Fibroblast of the aortic adventitia (primary cell): Measurements from ENCODE around the gene PTPN22. TPM values are rescaled to one million over a fixed set of nuclear protein-coding genes. Genes with fewer than 3 reads are reported as not detected.
A peak's percentile ranks its signal among the peaks of the same experiment; 100 is the strongest.

Experiments
- DNase-seq: peaks from one replicate; pipeline ENCODE4 v3.0.0-alpha.2; 2010; ENCODE audit warnings: low read depth
- H3K4me3 ChIP-seq: 2 replicates; pipeline ENCODE4 v1.5.1; 2011; ENCODE audit warnings: low read depth, mild to moderate bottlenecking, control low read depth, low read length, moderate library complexity
- total RNA-seq: library from RNA; depleted of rRNA; stranded (reverse); fragments of >200 nt; gene quantifications from 2 replicates; pipeline ENCODE4 v1.2.3, GENCODE V29; 2012; ENCODE audit warnings: low replicate concordance
- TF ChIP-seq, protein P1 (sequence below): IDR thresholded peaks from 2 replicates; pipeline ENCODE4 v1.5.1; 2011; ENCODE audit warnings: mild to moderate bottlenecking, low read length, control low read depth, inconsistent platforms; ENCODE audit not compliant: insufficient read depth

PTPN22 gene
- total RNA-seq, 1 donor: 0.99 TPM

DNA sequence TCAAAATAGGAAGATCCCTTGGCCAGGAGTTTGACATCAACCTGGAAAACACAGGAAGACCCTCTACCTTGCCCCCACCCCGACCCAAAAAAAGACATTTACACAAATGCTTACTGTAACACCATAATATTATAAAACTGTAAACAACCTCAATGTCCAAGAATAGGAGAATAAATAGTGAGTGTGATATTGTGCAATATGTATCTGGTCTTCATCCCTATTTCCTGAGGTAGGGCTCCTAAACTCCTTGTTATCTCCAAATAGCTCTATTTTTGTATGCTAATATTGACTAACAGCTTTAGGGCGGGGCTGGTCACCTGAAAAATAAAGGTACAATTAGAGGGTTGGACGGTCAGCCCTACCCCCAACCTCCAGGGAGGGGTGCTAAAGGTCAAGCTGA is 82.7 kb downstream of the PTPN22 start:
- H3K4me3 ChIP-seq: no peak overlapping the region
- DNase-seq: no peak
- TF ChIP-seq, protein P1, sequence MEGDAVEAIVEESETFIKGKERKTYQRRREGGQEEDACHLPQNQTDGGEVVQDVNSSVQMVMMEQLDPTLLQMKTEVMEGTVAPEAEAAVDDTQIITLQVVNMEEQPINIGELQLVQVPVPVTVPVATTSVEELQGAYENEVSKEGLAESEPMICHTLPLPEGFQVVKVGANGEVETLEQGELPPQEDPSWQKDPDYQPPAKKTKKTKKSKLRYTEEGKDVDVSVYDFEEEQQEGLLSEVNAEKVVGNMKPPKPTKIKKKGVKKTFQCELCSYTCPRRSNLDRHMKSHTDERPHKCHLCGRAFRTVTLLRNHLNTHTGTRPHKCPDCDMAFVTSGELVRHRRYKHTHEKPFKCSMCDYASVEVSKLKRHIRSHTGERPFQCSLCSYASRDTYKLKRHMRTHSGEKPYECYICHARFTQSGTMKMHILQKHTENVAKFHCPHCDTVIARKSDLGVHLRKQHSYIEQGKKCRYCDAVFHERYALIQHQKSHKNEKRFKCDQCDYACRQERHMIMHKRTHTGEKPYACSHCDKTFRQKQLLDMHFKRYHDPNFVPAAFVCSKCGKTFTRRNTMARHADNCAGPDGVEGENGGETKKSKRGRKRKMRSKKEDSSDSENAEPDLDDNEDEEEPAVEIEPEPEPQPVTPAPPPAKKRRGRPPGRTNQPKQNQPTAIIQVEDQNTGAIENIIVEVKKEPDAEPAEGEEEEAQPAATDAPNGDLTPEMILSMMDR: no peak

DNA sequence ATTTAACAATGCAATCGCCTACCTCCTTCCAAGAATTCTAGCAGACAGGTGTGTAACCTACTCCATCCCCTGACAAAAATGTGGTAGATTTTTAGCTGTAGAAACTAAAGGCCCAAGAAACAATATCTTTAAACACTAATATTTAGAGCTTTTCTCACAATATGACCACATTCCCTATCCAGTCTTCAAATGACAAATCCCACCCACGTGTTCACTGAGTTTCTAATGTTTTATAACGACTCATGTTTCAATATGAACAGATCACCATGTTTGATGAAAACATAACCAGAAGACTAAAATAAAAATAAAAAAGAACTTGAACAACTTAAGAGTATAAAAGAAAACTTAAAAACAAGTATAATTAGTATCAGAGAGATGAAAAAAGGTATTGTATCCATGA is 83.8 kb downstream of the PTPN22 start:
- no peak for DNase-seq
- H3K4me3 ChIP-seq: no peak overlapping the region
- TF ChIP-seq, protein P1: no peak

DNA sequence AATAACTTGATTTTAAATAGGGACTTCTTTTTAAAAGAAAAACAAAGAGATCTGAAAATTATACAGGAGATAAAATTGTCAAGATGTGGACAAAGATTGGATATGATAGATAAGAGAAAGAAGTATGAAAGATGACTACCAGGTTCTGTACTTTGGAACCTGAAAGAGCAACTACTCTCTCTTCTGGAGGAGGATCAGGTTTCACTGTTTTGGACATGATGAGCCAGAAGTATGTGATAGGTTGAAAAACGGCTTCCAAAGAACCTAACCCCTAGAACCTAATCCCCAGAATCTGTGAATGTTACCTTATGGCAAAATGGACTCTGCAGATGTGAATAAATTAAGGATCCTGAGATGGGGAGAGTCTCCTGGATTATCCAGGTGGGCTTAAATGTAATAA is 85.4 kb downstream of the PTPN22 start:
- H3K4me3 ChIP-seq: no peak overlapping the region
- TF ChIP-seq, protein P1: no peak
- DNase-seq: no peak

DNA sequence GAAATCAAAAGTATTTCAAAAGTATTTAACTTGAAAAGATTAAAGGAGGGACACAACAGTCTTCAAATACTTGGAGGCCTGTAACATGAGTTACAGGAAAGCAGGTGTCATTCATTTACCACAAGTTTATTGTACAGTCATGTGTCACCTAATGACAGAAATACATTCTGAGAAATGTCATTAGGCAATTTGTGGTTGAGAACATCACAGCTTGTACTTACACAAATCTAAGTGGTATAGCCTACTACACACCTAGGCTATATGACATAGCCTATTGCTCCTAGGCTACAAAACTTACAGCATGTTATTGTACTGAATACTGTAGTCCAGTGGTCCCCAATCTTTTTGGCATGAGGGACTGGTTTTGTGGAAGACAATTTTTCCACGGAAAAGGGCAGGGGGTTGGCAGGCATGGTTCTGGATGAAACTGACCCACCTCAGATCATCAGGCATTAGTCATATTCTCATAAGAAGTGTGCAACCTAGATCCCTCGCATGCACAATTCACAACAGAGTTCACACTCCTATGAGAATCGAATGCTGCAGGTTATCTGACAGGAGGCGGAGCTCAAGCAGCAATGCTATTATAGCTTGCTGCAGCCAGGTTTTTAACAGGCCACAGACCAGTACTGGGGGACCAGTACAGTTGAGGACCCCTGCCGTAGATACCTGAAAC is 87.3 kb downstream of the PTPN22 start:
- no peak for DNase-seq
- H3K4me3 ChIP-seq: no peak overlapping the region
- TF ChIP-seq, protein P1: no peak

DNA sequence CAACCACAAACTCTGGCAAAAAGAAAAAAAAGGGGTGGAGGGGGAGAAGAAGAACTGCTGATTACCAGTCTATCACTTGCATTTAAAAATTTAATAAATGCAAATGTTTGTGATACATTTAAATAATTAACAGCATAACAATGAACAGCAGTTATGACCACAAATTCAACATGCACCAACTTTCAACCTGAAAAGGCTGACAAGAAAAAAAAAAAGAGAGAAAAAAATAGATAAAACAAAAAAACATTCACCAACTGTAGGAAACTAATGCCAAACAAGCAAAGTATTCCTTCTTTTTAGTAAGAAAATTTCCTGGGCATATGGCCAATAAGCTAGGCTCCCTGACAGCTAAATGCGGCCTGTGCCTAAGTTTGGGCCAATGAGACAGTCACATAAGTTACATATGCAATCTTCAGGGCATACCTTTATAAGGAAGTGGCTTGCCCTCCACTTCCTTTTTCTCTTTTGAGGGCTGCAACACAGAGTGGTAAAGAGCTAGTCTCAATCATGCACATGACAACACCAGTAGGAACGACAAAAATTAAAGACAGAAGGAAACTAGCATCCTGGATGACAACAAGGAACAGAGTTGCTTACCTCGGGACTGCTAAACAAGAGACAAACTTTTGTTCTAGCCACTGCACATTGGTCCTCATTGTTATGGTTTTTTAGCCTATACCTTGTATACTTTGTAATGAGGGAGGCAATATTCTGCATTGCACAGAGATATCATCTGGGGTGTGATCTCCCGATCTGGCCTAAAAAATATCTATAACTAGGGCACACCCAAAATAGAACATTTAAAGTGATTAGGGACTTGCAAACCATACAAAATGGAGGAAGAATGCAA is 88.0 kb downstream of the PTPN22 start:
- no peak overlapping the region for H3K4me3 ChIP-seq
- DNase-seq: peak; percentile 80
- TF ChIP-seq, protein P1: no peak

DNA sequence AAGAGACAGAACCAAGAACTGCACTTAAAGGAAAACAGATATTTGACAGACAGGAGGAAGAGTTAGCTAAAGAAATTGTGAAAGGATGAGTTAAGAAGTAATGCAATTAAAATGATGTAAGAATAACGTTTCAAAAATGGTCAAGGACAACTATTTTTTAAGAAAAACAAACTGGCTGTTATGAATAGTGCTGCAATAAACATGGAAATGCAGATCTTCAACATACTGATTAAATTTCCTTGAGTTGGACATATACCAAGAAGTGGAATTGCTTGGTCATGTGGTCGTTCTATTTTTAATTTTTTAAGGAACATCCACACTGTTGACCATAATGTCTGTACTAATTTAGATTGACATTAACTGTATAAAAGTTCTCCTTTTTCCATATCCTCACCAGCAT is 89.1 kb downstream of the PTPN22 start:
- no peak overlapping the region for H3K4me3 ChIP-seq
- DNase-seq: no peak

More for the DNA sequence above, 89.1 kb downstream of the PTPN22 start:
- TF ChIP-seq, protein P1: no peak
